Renal cortical epithelial cell (primary cell): ENCODE data around the gene PUS3. TPM values are rescaled to one million over a fixed set of nuclear protein-coding genes. Genes with fewer than 3 reads are reported as not detected.
"Not testable (repeated sequence)": the region's sequence is repeated elsewhere in the genome, so short reads cannot be mapped to it uniquely, and the experiment has no call there.

Source experiments
- DNase-seq: peaks from one replicate; pipeline ENCODE4 v3.0.0-alpha.2; 2011; ENCODE audit warnings: low read depth
- total RNA-seq: library from RNA; depleted of rRNA; stranded (reverse); fragments of >200 nt; gene quantifications from 2 replicates; pipeline ENCODE4 v1.2.3, GENCODE V29; 2014

The PUS3 gene
- total RNA-seq, 1 donor from 2014 or later = 23.4 TPM

DNA sequence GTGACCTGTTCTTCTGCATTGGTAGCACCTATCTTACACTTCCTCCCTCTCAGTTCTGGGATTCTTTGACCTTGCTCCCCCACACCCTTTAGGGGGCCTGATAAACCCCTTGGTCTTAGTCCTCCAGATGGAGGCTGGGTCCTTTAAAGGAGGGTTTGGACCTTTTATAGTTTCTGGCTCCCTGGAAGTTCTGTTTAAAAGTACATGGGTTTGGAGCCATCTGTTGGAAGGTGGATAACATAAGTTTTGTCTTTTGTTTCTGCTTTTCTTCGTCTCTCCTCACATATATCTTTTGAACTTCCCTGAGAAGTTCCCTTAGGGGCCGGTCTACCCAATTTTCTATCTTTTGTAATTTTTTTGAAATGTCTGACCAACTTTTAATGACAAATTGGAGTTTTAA lies 33.5 kb downstream of the PUS3 start:
- no peak for DNase-seq

DNA sequence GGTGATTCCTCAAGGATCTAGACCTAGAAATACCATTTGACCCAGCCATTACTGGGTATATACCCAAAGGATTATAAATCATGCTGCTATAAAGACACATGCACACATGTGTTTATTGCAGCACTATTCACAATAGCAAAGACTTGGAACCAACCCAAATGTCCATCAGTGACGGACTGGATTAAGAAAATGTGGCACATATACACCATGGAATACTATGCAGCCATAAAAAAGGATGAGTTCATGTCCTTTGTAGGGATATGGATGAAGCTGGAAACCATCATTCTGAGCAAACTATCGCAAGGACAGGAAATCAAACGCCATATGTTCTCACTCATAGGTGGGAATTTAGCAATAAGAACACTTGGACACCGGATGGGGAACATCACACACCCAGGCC lies 37.7 kb downstream of the PUS3 start:
- DNase-seq = not testable (repeated sequence)

DNA sequence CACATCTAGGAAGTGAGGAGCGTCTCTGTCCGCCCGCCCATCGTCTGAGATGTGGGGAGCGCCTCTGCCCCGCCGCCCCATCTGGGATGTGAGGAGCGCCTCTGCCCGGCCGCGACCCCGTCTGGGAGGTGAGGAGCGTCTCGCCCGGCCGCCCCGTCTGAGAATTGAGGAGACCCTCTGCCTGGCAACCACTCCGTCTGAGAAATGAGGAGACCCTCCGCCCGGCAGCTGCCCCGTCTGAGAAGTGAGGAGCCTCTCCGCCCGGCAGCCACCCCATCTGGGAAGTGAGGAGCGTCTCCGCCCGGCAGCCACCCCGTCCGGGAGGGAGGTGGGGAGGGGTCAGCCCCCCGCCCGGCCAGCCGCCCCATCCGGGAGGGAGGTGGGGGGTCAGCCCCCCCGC lies 40.2 kb downstream of the PUS3 start:
- DNase-seq = not testable (repeated sequence)

DNA sequence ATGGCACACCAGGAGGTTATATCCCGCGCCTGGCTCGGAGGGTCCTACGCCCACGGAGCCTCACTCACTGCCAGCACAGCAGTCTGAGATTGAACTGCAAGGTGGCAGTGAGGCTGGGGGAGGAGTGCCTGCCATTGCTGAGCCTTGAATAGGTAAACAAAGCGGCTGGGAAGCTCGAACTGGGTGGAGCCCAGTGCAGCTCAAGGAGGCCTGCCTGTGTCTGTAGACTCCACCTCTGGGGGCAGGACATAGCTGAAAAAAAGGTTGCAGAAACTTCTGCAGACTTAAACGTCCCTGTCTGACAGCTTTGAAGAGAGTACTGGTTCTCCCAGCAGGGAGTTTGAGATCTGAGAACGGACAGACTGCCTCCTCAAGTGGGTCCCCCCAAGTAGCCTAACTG lies 45.3 kb downstream of the PUS3 start:
- not testable (repeated sequence) for DNase-seq

DNA sequence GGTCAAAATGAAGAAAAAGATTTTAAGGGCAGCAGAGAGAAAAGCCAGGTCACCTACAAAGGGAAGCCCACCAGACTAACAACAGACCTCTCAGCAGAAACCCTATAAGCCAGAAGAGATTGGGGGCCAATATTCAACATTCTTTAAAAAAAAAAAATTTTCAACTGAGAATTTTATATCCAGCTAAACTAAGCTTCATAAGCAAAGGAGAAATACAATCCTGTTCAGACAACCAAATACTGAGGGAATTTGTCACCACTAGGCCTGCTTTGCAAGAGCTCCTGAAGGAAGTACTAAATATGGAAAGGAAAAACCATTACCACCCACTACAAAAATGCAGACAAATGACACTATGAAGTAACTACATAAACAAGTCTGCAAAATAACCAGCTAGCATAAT lies 56.8 kb downstream of the PUS3 start:
- no peak for DNase-seq

Other genes with a start within 250 kb of the PUS3 start
- not detected in 2 replicates for gene ACRV1, start 222.4 kb downstream of the PUS3 start, total RNA-seq
- gene PATE1, start 156.9 kb downstream of the PUS3 start, total RNA-seq = not detected in 2 replicates
- 0.20 TPM in 1 of 2 replicates, not detected in the other for gene PATE2, start 124.4 kb downstream of the PUS3 start, total RNA-seq
- not detected in 2 replicates for gene PATE3, start 115.1 kb downstream of the PUS3 start, total RNA-seq
- not detected in 2 replicates for gene PATE4, start 69.9 kb downstream of the PUS3 start, total RNA-seq
- gene HYLS1, start 15.5 kb downstream of the PUS3 start, total RNA-seq = 6.2 and 12.3 TPM in 2 replicates
- 0.10 TPM in 1 of 2 replicates, not detected in the other for gene DDX25, start 1.3 kb upstream of the PUS3 start, total RNA-seq
- gene VSIG10L2, start 42.8 kb upstream of the PUS3 start, total RNA-seq = not detected in 2 replicates
- gene CDON, start 159.7 kb upstream of the PUS3 start, total RNA-seq = 5.7 and 9.4 TPM in 2 replicates